ENCODE data around the gene UBA52. TPM values are rescaled to one million over a fixed set of nuclear protein-coding genes. Genes with fewer than 3 reads are reported as not detected.

The UBA52 gene
- total and polyA plus RNA-seq, 2 experiments from 2014 or later, result 708 to 755 TPM

DNA sequence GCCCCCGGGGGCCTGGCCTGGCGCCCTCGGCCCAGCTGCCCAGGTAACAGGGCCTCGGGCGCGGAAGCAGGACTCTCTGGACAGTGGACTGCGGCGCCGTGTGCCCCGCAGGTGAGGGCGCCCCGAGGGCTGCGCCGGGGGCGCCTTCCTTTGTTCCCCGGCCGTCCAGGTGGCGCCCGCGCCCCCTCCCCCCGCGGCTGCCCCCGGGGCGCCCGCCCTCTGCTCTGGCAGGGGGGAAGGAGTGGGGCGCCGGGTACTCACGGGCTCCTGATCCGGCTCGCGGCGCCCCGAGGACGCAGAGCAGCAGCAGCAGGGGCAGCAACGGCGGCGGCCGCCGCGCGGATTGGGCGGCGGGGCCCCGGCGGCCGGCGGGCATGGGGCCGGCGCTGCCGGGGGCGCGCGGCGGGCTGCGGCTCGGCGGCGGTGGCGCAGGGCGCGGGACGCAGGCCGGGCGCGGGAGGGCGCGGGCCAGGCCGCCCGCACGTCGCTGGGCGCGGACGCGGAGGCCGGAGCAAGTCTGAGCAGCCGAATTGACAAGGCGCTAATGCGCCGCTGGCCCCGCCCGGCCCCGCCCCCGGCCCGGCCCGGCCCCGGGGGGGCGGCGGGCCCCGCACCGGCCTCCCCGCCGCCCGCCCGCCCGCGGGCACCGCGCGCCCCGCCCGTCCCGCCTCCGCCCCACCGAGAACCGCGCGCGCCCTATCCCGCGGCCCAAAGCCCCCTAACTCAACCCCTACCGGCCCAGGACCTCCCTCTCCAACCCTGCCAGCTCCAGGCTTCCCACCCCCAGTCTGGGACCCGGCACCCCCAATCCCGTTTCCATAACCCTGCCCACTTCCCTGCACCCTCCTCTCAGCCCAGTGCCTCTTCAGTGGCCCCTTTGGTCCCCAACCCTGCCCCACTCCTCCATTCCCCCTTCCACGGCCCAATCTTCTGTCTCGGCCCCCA is 34.9 kb downstream of the UBA52 start, which contains the start of gene CRLF1:
CRLF1 (minus strand) TSS at position 519 of the 945 bp plus-strand sequence; CDS start at position 376, 143 bp downstream.
- peak within 1 kb of the TSS; percentile 38 for H3K4me2 ChIP-seq (ENCODE audit: unreplicated experiment)
- no peaks in the 10 kb centered on the region for H3K36me3 ChIP-seq (ENCODE audit: low read depth)
- TF ChIP-seq EZH2 (IDR thresholded peaks at IDR 0.05; ENCODE audit: insufficient read depth, poor library complexity, severe bottlenecking) (no peak), EZH2phosphoT487 (IDR thresholded peaks at IDR 0.05; ENCODE audit: insufficient read depth, low read depth) (no peak)
- no peaks in the 10 kb centered on the region for H4K20me1 ChIP-seq (ENCODE audit: insufficient read depth)
- H3K27ac ChIP-seq, result no peak within 1 kb of the TSS
- DNase-seq, result no peak
- no peaks in the 10 kb centered on the region for H3K9me3 ChIP-seq (ENCODE audit: low read depth)
- WGBS, 2 experiments (ENCODE audit: low coverage in 1 of 2, low lambda C conversion rate in 2 of 2, missing lambda C conversion rate in 2 of 2), result 1% methylated on average over 35 to 74 of the region's 116 CpGs
- peaks cover 6% of the 10 kb centered on the region; the same call in 1 of the 2 replicates for H3F3A ChIP-seq (ENCODE audit: insufficient read depth)
- H3K9ac ChIP-seq, result no peak within 1 kb of the TSS
- peaks cover 58% of the 10 kb centered on the region for H3K27me3 ChIP-seq (replicated peaks; ENCODE audit: insufficient read depth)
- H3K9me2 ChIP-seq (ENCODE audit: insufficient read depth), result no peaks in the 10 kb centered on the region
- H3K79me2 ChIP-seq (ENCODE audit: insufficient read depth), result no peaks in the 10 kb centered on the region
- H3K4me1 ChIP-seq (ENCODE audit: insufficient read depth), result no peaks in the 10 kb centered on the region
- in situ Hi-C loops (cut with MboI), result loop anchor here (10.0 kb wide), 1 partner anchor 238 kb away; no protein-coding TSS in a partner anchor
- H2AFZ ChIP-seq, result no peak within 1 kb of the TSS
- peak within 1 kb of the TSS; percentile 30; the same call in 1 of the 2 replicates for H3K4me3 ChIP-seq

DNA sequence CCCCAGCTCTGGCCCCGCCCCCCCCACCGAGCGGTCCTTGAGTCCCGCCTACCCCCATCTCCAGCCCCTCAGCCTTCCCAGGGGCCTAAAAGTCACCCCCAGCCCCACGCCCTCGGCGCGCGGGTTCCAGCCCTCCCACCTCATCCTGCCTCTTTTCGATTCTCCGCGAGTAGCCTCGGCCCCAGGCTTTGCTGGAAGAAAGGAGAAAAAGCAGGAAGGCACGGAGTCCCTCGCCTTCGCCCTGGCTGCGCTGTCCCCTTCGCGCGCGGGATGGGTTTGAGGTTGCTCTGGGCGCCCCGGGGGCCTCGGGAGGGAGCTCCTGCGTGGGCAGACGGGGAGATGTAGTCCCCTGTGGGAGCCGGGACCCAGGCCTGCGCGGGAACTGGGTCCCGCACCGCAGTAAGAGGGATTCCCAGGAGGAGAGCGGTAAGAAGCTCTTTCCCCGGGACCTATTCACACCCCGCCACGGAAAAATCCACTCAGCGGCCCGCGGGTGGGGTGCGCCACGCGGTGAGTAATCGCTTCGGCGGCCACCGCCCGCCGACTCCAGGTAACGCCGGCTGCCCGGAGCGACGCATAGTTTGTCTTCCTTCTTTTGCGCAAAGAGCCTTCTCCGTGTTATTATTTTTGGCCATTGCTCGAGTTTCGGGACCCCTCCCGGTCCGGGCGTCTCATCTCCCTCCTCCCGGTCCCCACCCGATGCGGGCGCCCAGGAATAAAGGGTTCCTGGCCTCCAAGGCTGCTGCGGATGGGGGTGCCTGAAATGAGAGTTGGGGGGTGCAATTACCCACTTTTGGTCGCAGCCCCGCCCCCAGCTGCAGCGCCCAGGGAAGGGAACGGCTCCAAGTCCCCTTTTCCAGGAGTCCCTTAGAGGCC is 35.8 kb downstream of the UBA52 start:
- H3K36me3 ChIP-seq (ENCODE audit: low read depth), result no peaks in the 10 kb centered on the region
- no peak overlapping the region for H2AFZ ChIP-seq
- no peak for TF ChIP-seq EZH2 (IDR thresholded peaks at IDR 0.05; ENCODE audit: insufficient read depth, poor library complexity, severe bottlenecking)
- TF ChIP-seq EZH2phosphoT487 (IDR thresholded peaks at IDR 0.05; ENCODE audit: insufficient read depth, low read depth), result 0 out of 2 replicates have a peak, but pooled peaks have one; percentile 45
- no peaks in the 10 kb centered on the region for H3K79me2 ChIP-seq (ENCODE audit: insufficient read depth)
- DNase-seq, result peak; percentile 32
- in situ Hi-C loops (cut with MboI), result loop anchor here (10.0 kb wide), 1 partner anchor 237 kb away; no protein-coding TSS in a partner anchor
- peaks cover 67% of the 10 kb centered on the region for H3K27me3 ChIP-seq (replicated peaks; ENCODE audit: insufficient read depth)
- no peaks in the 10 kb centered on the region for H3K9me3 ChIP-seq (ENCODE audit: low read depth)
- H3K9ac ChIP-seq, result no peak overlapping the region
- H3K27ac ChIP-seq, result no peak overlapping the region
- 4 to 5% methylated on average over 45 to 68 of the region's 68 CpGs for WGBS, 2 experiments (ENCODE audit: low coverage in 1 of 2, low lambda C conversion rate in 2 of 2, missing lambda C conversion rate in 2 of 2)
- no peaks in the 10 kb centered on the region for H3K4me1 ChIP-seq (ENCODE audit: insufficient read depth)
- H3K9me2 ChIP-seq (ENCODE audit: insufficient read depth), result no peaks in the 10 kb centered on the region
- no peaks in the 10 kb centered on the region for H4K20me1 ChIP-seq (ENCODE audit: insufficient read depth)
- H3F3A ChIP-seq (ENCODE audit: insufficient read depth), result 0 out of 2 replicates have a peak, but pooled peaks cover 6% of the 10 kb centered on the region
- peak overlapping the region; percentile 30; the same call in 1 of the 2 replicates for H3K4me3 ChIP-seq
- H3K4me2 ChIP-seq (ENCODE audit: unreplicated experiment), result peak overlapping the region; percentile 38

DNA sequence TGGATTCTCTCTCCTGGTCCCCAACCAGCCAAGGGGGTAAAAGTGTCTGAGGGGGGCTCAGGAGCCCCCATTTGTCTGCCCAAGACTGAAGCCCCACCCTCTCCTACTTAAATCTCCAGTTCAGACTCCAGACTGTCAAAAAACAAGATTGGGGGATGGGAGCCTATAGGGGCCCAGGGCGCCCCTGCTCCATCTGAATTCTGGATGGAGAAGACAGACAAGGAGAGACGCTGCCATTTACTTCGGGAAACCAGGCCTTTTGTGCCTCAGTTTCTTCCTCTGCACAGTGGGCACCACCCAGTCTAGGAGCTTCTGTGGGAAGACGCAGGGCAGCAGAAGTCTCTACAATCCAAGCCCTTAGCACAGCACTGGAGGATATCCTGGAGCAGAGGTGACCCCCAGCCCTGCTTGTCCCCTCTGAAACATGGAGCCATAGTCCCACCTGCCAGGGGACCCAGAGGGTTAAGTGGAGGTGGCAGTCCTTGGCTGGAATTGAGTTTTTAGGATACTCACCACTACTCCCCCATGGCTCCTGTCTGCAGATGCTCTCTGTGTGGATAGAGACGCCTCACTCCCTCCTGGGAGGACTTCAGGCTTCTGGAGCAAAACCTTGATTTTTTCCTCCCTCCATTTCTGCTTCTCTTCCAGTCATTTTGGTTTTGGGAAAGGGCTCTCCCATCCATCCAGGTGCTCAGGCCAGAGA is 36.6 kb downstream of the UBA52 start:
- 0 out of 2 replicates have a peak, but pooled peaks cover 6% of the 10 kb centered on the region for H3F3A ChIP-seq (ENCODE audit: insufficient read depth)
- no peaks in the 10 kb centered on the region for H4K20me1 ChIP-seq (ENCODE audit: insufficient read depth)
- no peaks in the 10 kb centered on the region for H3K36me3 ChIP-seq (ENCODE audit: low read depth)
- H3K9me2 ChIP-seq (ENCODE audit: insufficient read depth), result no peaks in the 10 kb centered on the region
- 36 to 39% methylated on average over 5 of the region's 5 CpGs for WGBS, 2 experiments (ENCODE audit: low coverage in 1 of 2, low lambda C conversion rate in 2 of 2, missing lambda C conversion rate in 2 of 2)
- no peak overlapping the region for H2AFZ ChIP-seq
- H3K27ac ChIP-seq, result no peak overlapping the region
- H3K4me1 ChIP-seq (ENCODE audit: insufficient read depth), result no peaks in the 10 kb centered on the region
- H3K9me3 ChIP-seq (ENCODE audit: low read depth), result no peaks in the 10 kb centered on the region
- H3K79me2 ChIP-seq (ENCODE audit: insufficient read depth), result no peaks in the 10 kb centered on the region
- TF ChIP-seq EZH2 (IDR thresholded peaks at IDR 0.05; ENCODE audit: insufficient read depth, poor library complexity, severe bottlenecking) (no peak), EZH2phosphoT487 (IDR thresholded peaks at IDR 0.05; ENCODE audit: insufficient read depth, low read depth) (no peak)
- H3K4me3 ChIP-seq, result no peak overlapping the region
- H3K9ac ChIP-seq, result no peak overlapping the region
- in situ Hi-C loops (cut with MboI), result loop anchor here (10.0 kb wide), 1 partner anchor 237 kb away; no protein-coding TSS in a partner anchor
- DNase-seq, result no peak
- peaks cover 74% of the 10 kb centered on the region for H3K27me3 ChIP-seq (replicated peaks; ENCODE audit: insufficient read depth)
- H3K4me2 ChIP-seq (ENCODE audit: unreplicated experiment), result no peak overlapping the region

All from GM23248 (cell line).